Spinal cord (tissue), 10 donors: Measurements from ENCODE around the gene TSPAN18. TPM values are rescaled to one million over a fixed set of nuclear protein-coding genes. Genes with fewer than 3 reads are reported as not detected.
A peak's percentile ranks its signal among the peaks of the same experiment; 100 is the strongest.

Source experiments
- DNase-seq, 6 donors: peaks; one replicate each; pipeline versions ENCODE4 v3.0.0 to v3.0.0-alpha.2; 2013 to 2015; ENCODE audit warnings: low spot score in 6 of 6, low read depth in 4 of 6
- H3K27ac ChIP-seq: one replicate; pipeline ENCODE4 v1.5.1; 2013; ENCODE audit warnings: low read depth, low read length, control low read depth
- H3K27me3 ChIP-seq: one replicate; pipeline ENCODE4 v1.6.1; 2013; ENCODE audit warnings: low read length; ENCODE audit not compliant: control insufficient read depth, insufficient read depth
- H3K36me3 ChIP-seq: one replicate; pipeline ENCODE4 v1.6.1; 2013; ENCODE audit warnings: low read length; ENCODE audit not compliant: control insufficient read depth, insufficient read depth
- H3K4me1 ChIP-seq: one replicate; pipeline ENCODE4 v1.6.1; 2013; ENCODE audit warnings: low read length; ENCODE audit not compliant: control insufficient read depth, insufficient read depth
- H3K4me3 ChIP-seq: one replicate; pipeline ENCODE4 v1.5.1; 2013; ENCODE audit warnings: low read depth, low read length, control low read depth
- H3K9me3 ChIP-seq: one replicate; pipeline ENCODE4 v1.6.1; 2013; ENCODE audit warnings: low read length; ENCODE audit not compliant: control insufficient read depth, insufficient read depth
- WGBS: methylation state at CpG from one replicate; pipeline ENCODE4 v1.1.5; 2013; ENCODE audit warnings: missing lambda C conversion rate; ENCODE audit not compliant: insufficient coverage; 5-methylcytosine and 5-hydroxymethylcytosine counted together
- polyA plus RNA-seq, 2 donors: library from polyadenylated mRNA; unstranded; fragments of 120-200 nt; gene quantifications; one replicate each; pipeline ENCODE4 v1.2.1, GENCODE V29; 2013; ENCODE audit not compliant: insufficient read length in 2 of 2
- total RNA-seq, 2 donors: library from RNA; depleted of rRNA in 1 of 2; stranded (reverse); fragments of 120-200 nt in 1 of 2; fragments of >200 nt in 1 of 2; gene quantifications; one replicate each; pipeline versions ENCODE4 v1.2.3 to v1.2.4, GENCODE V29; 2013 to 2014
- donor health status: healthy.

TSPAN18 gene
- total and polyA plus RNA-seq, 4 donors, result 23.3 to 87.2 (median 60.9) TPM

DNA sequence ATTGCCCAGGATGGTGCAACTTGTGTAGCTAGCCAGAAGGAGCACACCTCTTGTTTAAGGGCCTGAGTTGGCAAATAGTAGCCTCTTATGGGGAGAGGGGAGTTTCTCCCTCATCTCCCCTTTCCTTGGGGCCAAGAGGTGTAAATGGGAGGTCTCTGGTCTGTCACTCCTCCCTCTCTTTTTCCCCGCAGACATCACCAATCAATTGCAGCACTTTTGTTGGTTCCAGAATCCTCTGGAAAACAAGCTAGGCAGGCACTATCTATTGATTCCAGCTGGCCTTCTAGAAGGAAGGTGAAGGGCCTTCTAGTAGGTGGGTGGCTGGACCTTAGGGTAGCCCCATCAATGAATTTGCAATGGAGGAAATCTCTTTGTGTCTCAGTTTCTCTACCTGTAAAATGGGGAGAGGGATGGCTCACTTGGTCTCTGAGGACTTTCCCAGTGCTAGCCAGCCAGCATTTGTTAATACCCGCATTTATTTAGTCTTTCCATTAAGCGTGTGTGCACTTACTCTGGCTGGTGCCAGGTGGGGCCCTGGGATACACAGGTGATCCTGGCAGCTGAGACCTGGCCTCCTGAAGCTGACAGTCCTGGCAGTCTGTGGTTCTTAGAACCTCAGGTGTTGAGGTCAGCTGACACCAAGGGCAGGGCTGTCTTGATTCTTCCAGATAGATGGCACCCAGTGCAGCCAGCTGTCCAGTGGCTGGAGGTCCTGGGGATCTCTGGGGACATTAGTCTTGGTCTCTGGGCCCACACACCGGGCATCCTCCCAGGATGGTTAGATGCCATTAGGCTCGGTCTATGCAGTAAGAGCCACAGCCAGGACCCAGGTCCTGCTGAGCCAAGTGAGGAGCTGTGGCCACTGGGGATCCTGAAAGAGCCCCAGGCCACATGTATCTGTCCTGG is 51.7 kb downstream of the TSPAN18 start:
- Histone ChIP-seq H3K36me3 (peaks cover 3% of the 10 kb centered on the region), H3K27ac (no peak overlapping the region), H3K4me1 (peaks cover 49% of the 10 kb centered on the region), H3K9me3 (no peaks in the 10 kb centered on the region), H3K4me3 (no peak overlapping the region), H3K27me3 (no peaks in the 10 kb centered on the region)
- WGBS, result 93% methylated on average over 4 of the region's 5 CpGs
- DNase-seq, result no peak

DNA sequence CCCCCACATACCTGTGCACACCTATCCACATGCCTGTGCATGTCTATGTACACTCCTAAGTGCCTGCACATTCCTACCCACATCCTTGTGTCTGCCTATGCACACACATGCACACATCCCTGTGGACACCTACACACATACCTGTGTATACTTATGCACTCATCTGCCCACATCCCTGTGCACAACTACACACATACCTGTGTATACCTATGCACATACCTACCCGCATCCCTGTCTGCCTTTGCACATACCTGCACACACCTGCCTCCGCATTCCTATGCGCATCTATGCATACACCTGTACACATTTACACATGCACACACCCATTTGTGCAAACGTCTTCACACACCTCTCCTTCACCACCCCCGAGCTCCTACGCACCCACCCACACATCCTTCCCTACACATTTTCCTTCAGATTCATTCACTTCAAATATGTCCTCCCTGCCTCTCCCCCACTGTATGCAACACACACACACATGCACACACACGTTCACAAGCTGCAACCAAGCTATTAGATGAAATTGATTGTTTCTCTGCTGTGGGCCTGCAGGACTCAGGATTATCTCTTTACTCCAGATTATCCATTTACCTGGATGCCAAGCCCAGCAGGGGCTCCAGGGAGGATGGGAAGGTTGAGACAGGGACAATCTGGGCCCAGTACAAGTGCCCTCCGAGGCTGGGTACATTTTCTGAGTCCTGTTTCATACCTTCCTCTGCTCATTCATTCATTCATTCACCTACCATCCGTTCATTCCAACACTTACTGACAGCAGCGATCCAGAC is 53.2 kb downstream of the TSPAN18 start:
- H3K27ac ChIP-seq, result no peak overlapping the region
- WGBS, result 84% methylated on average over 8 of the region's 10 CpGs

GRCh38 chr11:44780940-44781631 is 54.3 kb downstream of the TSPAN18 start:
- Histone ChIP-seq H3K36me3 (peaks cover 3% of the 10 kb centered on the region), H3K4me3 (no peak overlapping the region), H3K9me3 (no peaks in the 10 kb centered on the region), H3K27me3 (no peaks in the 10 kb centered on the region), H3K4me1 (peaks cover 55% of the 10 kb centered on the region), H3K27ac (peak overlapping the region; percentile 48)
- DNase-seq, result peak in 1 of 6 donors; percentile 64
- 59% methylated on average over 9 of the region's 9 CpGs for WGBS

More for the DNA sequence above, 53.2 kb downstream of the TSPAN18 start:
- H3K4me3 ChIP-seq, result no peak overlapping the region
- no peaks in the 10 kb centered on the region for H3K27me3 ChIP-seq
- peaks cover 50% of the 10 kb centered on the region for H3K4me1 ChIP-seq
- H3K36me3 ChIP-seq, result peaks cover 3% of the 10 kb centered on the region
- no peaks in the 10 kb centered on the region for H3K9me3 ChIP-seq
- DNase-seq, result no peak

DNA sequence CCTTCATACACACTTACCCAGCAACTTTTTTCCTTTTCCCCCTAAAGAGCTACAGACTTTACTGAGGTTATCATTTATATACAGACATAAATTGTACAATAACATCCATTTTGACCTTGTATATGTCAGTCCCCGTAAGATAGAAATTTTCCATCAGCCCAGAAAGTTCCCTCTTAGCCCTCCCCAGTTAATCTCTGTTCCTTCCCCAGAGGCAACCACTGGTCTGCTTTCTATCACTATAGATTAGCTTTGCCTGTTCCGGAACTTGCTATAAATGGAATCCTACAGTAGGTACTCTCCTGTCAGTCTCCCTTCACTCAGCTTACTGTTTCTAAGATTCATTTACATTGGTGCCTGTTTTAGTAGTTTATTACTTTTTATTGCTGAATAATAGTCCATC is 54.9 kb downstream of the TSPAN18 start:
- Histone ChIP-seq H3K4me1 (peaks cover 54% of the 10 kb centered on the region), H3K36me3 (peaks cover 3% of the 10 kb centered on the region), H3K4me3 (no peak overlapping the region), H3K27me3 (no peaks in the 10 kb centered on the region), H3K27ac (no peak overlapping the region), H3K9me3 (no peaks in the 10 kb centered on the region)
- no peak for DNase-seq
- WGBS, result 100% methylated on average over 1 of the region's 2 CpGs

DNA sequence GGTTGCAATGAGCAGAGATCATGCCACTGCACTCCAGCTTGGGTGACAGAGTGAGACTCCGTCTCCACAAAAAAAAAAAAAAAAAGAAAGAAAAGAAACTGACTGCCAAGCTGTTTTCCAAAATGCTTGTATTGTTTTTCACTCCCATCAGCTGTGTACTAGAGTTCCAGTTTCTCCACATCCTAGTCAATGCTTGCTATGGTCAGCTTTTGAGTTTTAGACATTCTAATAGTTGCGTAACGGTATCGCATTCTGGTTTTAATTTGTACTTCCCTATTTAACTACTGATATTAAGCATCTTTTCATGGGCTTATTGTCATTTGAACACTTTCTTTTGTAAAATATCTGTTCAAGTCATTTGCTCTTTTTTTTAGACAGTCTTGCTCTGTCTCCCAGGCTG is 55.7 kb downstream of the TSPAN18 start:
- Histone ChIP-seq H3K9me3 (no peaks in the 10 kb centered on the region), H3K4me1 (peaks cover 46% of the 10 kb centered on the region), H3K4me3 (no peak overlapping the region), H3K36me3 (peaks cover 3% of the 10 kb centered on the region), H3K27me3 (no peaks in the 10 kb centered on the region), H3K27ac (no peak overlapping the region)
- WGBS, result no CpG with 5 or more reads among the region's 4 CpGs
- DNase-seq, result no peak

DNA sequence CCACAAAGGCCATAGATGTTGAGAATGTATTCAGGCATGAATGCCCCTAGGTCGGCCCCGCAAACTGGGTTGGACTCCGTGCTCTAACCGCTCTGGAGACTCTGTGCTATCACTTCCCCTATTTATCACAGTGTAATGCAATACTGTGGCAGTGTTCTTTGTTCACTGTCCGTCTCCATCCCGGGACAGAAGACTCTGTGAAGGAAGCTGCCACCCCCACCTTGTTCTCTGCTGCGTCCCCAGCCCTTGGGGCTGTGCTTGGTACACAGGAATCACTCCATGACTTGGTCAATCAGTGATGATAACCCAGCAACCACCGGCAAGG is 57.6 kb downstream of the TSPAN18 start:
- DNase-seq, result no peak
- H3K4me1 ChIP-seq, result peaks cover 48% of the 10 kb centered on the region
- peak overlapping the region; percentile 68 for H3K27ac ChIP-seq
- 25% methylated on average over 4 of the region's 8 CpGs for WGBS
- H3K4me3 ChIP-seq, result no peak overlapping the region
- H3K27me3 ChIP-seq, result no peaks in the 10 kb centered on the region
- H3K9me3 ChIP-seq, result no peaks in the 10 kb centered on the region
- peaks cover 3% of the 10 kb centered on the region for H3K36me3 ChIP-seq

GRCh38 chr11:44784851-44785250 is 58.1 kb downstream of the TSPAN18 start:
- Histone ChIP-seq H3K27me3 (no peaks in the 10 kb centered on the region), H3K9me3 (no peaks in the 10 kb centered on the region), H3K4me3 (no peak overlapping the region), H3K36me3 (peaks cover 2% of the 10 kb centered on the region), H3K4me1 (peaks cover 52% of the 10 kb centered on the region), H3K27ac (peak overlapping the region; percentile 68)
- WGBS, result no CpG with 5 or more reads among the region's 3 CpGs
- DNase-seq, result peak in 1 of 6 donors; percentile 75

GRCh38 chr11:44785856-44786607 is 59.3 kb downstream of the TSPAN18 start:
- Histone ChIP-seq H3K27me3 (no peaks in the 10 kb centered on the region), H3K27ac (peak overlapping the region; percentile 25), H3K4me1 (peaks cover 58% of the 10 kb centered on the region), H3K4me3 (no peak overlapping the region), H3K36me3 (no peaks in the 10 kb centered on the region), H3K9me3 (no peaks in the 10 kb centered on the region)
- no peak for DNase-seq
- 30% methylated on average over 6 of the region's 7 CpGs for WGBS

GRCh38 chr11:44787070-44787469 is 60.3 kb downstream of the TSPAN18 start:
- H3K4me3 ChIP-seq, result no peak overlapping the region
- H3K9me3 ChIP-seq, result no peaks in the 10 kb centered on the region
- no peak overlapping the region for H3K27ac ChIP-seq
- H3K27me3 ChIP-seq, result no peaks in the 10 kb centered on the region
- no peak for DNase-seq
- peaks cover 63% of the 10 kb centered on the region for H3K4me1 ChIP-seq
- WGBS, result no CpG with 5 or more reads among the region's 3 CpGs
- no peaks in the 10 kb centered on the region for H3K36me3 ChIP-seq
